Posterior cingulate gyrus (tissue), 11 donors: ENCODE data around the gene PRKAB1.

Experiments
- DNase-seq, 10 donors: peaks; one replicate each; pipeline versions ENCODE4 v3.0.0 to v3.0.0-alpha.2; 2020 to 2021; ENCODE audit warnings: mixed read lengths in 3 of 10
- intact Hi-C: fragments of 100-400 bp; cut with DNase I; formaldehyde crosslinking; loops from one replicate; pipeline ENCODE4 v1.15.1; 2023

Gene PRKAB1

DNA sequence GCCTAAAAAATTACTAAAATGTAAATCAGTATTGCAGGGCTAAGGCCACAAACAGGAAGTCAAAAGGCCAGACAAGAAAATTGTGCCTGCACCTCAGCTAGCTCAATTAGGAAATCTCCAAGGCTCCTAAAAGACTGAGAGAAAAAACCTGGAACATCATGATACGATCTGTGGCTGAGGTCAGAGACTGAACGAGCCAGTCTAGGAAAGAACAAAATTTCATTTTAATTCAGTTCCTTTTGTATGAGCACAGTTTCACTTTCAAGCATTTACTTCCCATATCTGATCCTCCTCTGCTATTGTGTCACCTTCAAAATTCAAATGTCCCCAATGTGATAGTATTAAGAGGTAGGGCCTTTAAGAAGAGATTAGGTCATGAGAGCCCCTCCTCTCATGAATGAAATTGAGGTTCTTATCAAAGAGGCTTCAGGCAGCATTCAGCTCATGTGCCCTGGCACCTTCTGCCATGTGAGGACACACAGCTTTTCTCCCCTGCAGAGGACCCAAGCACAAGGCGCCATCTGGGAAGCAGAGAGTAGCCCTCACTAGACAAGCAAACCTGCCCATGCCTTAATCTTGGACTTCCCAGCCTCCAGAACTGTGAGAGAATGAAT, 14.8 kb downstream of the PRKAB1 start:
- DNase-seq: no peak
- intact Hi-C loops: no loop called here

- DNase-seq: no peak
- intact Hi-C loops: no loop called here
Observed at GRCh38 chr12:119683413-119683812, 15.5 kb downstream of the PRKAB1 start.

DNA sequence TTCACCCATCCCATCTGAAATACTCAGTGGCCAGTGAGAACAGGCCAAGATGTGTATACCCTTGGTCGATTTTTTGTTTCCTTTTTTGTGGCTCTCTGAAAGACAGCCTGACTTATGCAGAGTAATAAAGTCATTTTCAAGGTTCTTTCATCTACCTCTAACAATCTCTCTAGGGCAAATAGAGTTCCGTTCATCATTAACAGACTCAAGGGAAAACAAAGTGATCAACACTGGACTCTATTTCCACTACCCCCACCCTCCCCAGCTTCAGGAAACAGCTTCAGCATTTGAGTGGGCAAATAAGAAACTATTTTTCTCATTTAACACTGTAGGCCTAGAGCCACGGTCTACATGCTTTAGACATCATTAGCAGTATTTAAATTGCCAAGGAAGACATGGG, 15.9 kb downstream of the PRKAB1 start:
- DNase-seq: no peak
- intact Hi-C loops: no loop called here

DNA sequence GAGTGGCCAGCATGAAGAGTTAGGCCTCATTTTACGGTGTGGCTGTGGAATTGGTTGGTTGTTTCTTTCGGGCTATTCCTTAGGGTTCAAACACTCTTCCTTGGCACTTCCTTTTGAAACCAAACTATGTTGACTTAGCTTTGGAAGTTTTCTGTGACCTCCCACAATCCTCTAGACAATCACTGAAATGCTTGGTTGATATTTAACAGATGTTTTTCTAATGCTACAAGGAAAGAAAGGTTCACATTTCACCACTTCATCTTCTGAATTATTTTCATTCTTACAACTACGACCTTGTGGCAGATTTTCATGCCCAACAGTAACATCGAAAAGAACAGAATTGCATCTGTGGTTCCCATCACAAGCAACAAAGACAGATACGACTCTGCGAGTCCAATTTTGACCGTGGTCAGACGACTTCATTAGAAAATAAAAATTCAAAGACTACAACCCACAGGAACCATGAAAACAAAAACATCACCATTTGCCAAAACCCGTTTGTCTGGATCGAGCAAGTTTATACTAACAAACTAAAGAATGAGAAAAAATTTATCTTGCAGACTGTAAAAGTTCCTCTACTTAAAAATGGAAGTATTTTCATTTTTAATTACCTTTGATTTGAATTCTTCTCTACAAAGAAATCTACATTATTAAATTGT, 16.9 kb downstream of the PRKAB1 start:
- no peak for DNase-seq
- intact Hi-C loops: no loop called here

DNA sequence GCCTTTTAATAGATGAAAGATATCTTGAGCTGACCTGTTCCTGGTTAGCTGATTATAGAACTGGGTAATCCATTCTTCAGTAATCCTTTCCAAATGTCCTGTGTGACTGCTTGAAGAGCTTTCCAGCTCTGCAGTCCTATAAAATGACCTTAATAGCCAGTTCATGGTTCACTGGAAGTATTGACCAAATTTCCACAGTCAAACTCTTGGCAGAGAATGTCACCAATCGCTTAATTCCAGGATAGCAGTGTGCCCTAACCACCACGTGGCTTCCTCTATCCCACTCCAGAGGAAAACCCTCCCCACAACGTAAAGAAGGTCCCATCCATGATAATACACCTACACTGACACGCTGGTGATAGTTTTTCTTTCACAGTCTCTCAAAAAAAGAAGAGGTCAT, 17.4 kb downstream of the PRKAB1 start:
- intact Hi-C loops: no loop called here
- DNase-seq: no peak

DNA sequence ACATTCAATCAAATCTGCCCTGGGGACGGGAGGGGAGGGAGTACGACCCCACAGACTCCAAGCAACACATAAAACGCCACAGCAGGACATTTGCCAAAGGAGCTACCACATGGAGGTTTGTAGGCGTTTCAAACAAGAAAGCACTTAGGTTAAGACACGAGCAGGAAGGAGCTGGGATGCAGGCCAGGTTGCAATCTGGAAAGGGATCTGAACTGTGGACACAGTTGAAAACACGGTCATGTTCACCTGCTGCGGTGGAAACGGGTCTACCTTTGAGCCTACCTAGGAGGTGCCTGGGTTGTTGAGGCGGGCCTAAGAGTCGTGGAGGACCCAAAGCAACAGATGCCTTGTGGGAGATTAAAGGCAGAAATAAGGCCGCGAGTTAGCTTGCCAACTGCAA, 18.4 kb downstream of the PRKAB1 start:
- intact Hi-C loops: no loop called here
- DNase-seq: no peak

DNA sequence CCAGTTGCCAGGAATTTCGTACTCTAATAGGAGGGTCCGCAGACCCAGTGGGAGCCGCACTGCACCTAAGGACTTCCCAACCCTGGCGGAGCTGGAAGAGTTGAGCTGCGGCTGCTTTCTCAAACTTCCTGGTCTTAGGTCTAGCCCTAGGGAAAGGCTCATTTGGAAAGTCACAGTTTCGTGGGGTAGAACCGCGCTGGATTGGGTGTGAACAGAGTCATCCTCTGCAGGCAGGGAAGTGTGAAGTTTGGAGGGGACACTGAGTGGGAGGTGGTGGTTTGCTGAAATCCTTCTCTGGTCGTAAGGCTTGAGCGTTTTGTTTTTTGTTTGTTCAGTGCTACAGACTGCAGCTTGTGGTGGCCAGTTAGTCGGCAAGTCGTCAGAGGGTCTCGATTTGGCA, 18.8 kb downstream of the PRKAB1 start:
- intact Hi-C loops: no loop called here
- DNase-seq: peak in 3 of 10 donors; percentile 43 to 83 (median 80)

DNA sequence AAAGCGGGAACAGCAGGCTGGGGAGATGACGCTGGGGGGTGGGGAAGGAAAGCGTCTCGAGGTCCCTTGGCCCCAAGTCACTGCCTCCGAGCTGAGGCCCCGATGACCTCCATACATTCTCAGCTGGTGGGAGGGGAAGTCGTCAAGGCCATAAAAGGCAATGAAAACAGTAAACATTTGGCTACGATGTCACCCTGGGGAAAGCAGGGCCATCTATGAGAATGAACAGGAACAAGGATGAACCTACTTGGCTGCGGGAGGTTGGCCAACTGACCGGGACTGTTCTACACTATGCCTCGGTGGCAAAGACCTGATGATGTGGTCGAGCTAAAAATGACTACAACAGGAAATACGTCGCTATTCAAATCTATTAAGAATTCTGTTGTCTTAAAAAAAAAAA, 19.5 kb downstream of the PRKAB1 start:
- DNase-seq: no peak
- intact Hi-C loops: no loop called here

GRCh38 chr12:119687879-119688278, 19.9 kb downstream of the PRKAB1 start:
- intact Hi-C loops: no loop called here
- DNase-seq: no peak

DNA sequence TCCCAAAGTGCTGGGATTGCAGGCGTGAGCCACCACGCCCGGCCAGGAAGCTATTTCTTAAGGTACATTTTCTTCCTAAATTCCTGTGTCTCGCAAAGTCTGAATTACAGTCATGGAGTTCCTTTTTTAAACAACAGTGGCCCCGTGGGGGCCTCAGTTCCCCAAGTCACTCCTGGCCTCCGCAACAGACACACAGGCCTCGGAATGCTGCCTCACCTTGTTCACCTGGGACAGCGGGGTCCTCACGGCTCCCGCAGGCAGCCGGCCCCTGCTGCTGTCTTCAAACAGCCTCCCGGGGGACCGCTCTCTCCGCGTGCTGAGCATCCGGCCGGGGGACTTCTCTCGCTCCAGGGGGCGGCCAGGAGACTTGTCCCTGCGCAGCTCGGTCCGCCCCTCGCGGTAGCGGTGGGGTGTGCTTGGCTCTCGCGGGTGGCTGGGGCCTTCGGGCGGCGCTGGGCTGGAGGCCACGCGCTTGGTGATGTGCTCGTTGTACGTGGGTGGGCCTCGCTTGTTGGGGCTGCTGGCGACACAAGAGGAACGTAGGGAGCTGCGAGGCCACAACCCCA, 22.1 kb downstream of the PRKAB1 start:
- intact Hi-C loops: no loop called here

GRCh38 chr12:119691202-119691810, 23.4 kb downstream of the PRKAB1 start:
- intact Hi-C loops: no loop called here
- no peak for DNase-seq

More for the DNA sequence above, 22.1 kb downstream of the PRKAB1 start:
- no peak for DNase-seq

DNA sequence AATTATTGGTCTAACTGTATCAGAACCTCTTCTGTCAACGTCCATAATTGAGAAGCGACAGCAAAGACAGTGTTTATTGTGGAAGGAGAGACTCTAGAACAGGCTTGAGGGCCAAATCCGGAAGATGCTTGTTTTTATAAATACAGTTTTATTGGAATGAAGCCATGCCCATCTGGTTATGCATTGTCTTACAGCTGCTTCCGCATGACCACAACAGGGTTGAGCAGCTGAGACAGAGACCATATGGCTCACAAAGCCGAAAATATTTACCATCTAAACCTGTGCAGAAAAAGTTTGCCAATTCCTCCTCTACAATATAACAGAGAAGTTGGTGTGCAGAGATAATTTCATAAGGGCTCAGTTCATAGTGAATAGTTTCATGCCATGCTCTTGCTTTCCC, 24.5 kb downstream of the PRKAB1 start:
- intact Hi-C loops: no loop called here
- DNase-seq: no peak

GRCh38 chr12:119692997-119693396, 25.1 kb downstream of the PRKAB1 start:
- no peak for DNase-seq
- intact Hi-C loops: no loop called here

GRCh38 chr12:119693511-119693910, 25.6 kb downstream of the PRKAB1 start:
- no peak for DNase-seq
- intact Hi-C loops: no loop called here

GRCh38 chr12:119694111-119694510, 26.2 kb downstream of the PRKAB1 start:
- intact Hi-C loops: no loop called here

DNA sequence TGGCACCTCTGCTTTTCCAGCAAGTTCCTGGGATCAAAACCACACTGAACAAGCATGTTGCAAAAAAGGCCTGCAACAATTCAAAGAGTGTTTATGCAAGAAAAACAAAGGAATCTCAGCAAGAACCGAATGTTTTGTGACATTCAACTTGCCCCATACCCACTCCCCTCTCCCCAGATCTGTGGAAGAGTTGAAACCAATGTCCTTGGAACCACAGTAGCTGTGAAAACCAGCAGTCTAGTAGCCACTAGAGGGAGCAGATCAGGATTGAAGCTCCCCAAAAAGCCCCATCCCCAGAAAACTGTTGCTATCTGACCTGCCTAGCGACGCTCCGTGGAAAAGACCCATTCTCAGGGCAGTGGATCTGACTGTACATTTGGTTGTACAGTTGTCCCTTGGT, 27.1 kb downstream of the PRKAB1 start:
- intact Hi-C loops: no loop called here
- DNase-seq: no peak

More at GRCh38 chr12:119694111-119694510, 26.2 kb downstream of the PRKAB1 start:
- no peak for DNase-seq

- intact Hi-C loops: no loop called here
- DNase-seq: no peak
Observed at GRCh38 chr12:119696943-119697342, 29.0 kb downstream of the PRKAB1 start.

- peak in 1 of 10 donors; percentile 80 for DNase-seq
- intact Hi-C loops: no loop called here
Observed at GRCh38 chr12:119699199-119699760, 31.3 kb downstream of the PRKAB1 start.

DNA sequence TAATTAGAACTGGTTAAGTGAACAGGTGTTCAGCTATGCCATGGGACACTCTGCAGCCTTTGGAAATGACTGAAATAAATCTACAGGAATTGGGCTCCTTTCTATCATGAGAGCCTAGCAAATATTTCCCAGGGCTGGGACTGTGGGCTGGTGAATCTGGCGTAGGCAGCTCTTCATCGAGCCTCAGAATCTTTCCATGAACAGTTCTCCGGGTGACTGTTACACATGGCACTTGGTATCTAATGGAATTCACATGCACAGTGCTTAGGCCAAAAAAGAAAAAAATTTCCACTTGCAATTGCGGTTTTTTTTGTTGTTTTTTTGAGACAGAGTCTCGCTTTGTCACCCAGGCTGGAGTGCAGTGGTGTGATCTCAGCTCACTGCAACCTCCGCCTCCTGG, 32.1 kb downstream of the PRKAB1 start:
- intact Hi-C loops: loop anchor here (5.0 kb wide), 1 partner anchor 82 kb away; no protein-coding TSS in a partner anchor
- no peak for DNase-seq

DNA sequence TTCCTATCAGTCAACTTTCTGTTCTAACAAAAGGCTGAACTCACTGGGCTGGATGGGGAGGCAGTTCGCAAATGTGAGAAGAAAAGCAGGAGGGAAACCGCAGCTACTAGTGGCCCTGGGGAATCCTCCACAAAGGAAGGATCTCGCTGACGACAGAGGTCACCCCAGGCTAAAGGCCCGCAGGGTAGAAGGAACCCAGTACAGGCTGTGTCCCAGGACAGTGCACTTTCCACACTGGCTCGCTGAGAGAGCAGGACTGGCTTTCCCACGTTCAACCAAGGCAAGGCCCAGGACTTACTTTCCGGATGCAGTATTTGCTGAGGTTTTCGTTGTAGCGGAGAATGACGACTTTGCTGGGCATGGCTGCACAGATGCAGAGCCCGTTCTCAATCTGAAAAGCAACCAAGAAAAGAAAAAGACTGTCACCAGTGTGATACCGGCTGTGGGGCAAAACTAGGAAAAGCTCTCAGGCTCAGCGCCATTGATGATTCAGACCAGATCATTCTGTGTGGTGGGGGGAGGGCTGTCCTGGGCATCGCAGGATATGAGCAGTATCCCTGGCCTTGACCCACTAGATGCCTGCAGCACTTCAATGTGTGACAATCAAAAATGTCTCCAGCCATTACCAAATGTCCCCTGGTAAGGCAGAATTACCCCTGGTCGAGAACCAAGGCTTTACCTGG, 36.3 kb downstream of the PRKAB1 start:
- peak in 2 of 10 donors; percentile 39 to 87 for DNase-seq
- intact Hi-C loops: loop anchor here (5.0 kb wide), 1 partner anchor 78 kb away; no protein-coding TSS in a partner anchor

GRCh38 chr12:119705182-119705581, 37.2 kb downstream of the PRKAB1 start:
- no peak for DNase-seq
- intact Hi-C loops: no loop called here
